ENCODE data around the gene TBL1X.

- TF ChIP-seq EZH2 (IDR thresholded peaks at IDR 0.05; ENCODE audit: insufficient read depth, low read length), result no peak
- no peak for TF ChIP-seq CTCF (IDR thresholded peaks at IDR 0.05; ENCODE audit: insufficient read depth, low read depth, low read length)
Observed at GRCh38 chrX:9770319-9770718, 305.5 kb downstream of the TBL1X start.

Measured in astrocyte (in vitro differentiated cells and primary cell).